Left ventricle myocardium superior (tissue), 1 donor: ENCODE data around the gene GTF2A1. TPM values are rescaled to one million over a fixed set of nuclear protein-coding genes. Genes with fewer than 3 reads are reported as not detected.
"Not testable (repeated sequence)": the region's sequence is repeated elsewhere in the genome, so short reads cannot be mapped to it uniquely, and the experiment has no call there.

Experiments
- ATAC-seq: fragments of 200-7000 bp; cut with Tn5 transposase; one replicate; pipeline ENCODE4 v1.9.1; 2020; ENCODE audit warnings: mild to moderate bottlenecking, moderate library complexity
- DNase-seq: peaks from one replicate; pipeline ENCODE4 v3.0.0-alpha.2; 2020
- intact Hi-C: fragments of 100-400 bp; cut with micrococcal nuclease; formaldehyde crosslinking; loops from one replicate; pipeline ENCODE4 v1.11.0; 2022
- total RNA-seq: library from RNA; stranded (reverse); fragmentation: NEBNext Ultra II Directional; extraction: Animal tissue kit (Norgen Biotek cat#: 25700); gene quantifications from one replicate; pipeline ENCODE4 v1.2.1, GENCODE V29; 2021
- donor health status: DM: no; HTN: yes; CAD: no; lungs with severe emphysema.

GTF2A1 gene
- total RNA-seq, 1 donor from 2014 or later = 18.9 TPM

DNA sequence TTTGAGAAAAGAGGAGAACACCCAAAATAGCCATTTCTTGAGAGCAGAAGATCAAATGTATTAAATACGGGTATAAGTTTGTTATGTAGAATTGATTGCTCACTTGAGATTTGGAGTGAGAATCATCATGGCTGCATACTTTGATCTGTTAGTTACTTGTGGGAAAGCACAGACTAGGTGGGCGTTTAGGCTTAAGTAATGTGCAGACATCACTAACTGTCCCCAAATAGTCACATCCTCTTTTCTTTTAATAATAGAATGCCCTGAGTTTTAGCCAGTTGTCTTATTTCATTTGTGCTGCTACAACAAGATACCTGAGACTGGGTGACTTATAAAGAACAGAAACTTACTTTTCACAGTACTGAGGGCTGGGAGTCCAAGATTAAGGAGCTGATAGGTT, 14.3 kb upstream of the GTF2A1 start:
- ATAC-seq (no peak), DNase-seq (no peak)
- intact Hi-C loops = no loop called here

DNA sequence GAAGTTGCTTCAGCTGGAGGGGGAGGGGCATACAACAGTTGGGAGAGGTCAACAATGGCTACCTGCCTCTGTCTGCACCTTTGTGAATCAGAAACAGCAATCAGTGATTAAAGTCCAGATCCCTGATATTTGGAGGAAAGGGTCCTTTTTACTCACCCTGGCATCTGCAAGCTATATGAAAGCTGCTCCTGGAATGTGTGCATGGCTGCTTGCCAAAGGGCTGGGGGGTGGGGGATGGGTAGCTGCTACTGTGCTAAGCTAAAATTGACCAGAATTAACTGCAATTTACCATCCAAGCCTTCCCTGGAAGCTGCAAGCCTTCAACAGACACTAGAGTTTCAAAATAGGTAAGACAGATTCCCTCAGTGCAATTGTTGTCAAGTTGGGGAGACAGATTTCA, 13.5 kb upstream of the GTF2A1 start:
- ATAC-seq (no peak), DNase-seq (no peak)
- intact Hi-C loops = no loop called here

DNA sequence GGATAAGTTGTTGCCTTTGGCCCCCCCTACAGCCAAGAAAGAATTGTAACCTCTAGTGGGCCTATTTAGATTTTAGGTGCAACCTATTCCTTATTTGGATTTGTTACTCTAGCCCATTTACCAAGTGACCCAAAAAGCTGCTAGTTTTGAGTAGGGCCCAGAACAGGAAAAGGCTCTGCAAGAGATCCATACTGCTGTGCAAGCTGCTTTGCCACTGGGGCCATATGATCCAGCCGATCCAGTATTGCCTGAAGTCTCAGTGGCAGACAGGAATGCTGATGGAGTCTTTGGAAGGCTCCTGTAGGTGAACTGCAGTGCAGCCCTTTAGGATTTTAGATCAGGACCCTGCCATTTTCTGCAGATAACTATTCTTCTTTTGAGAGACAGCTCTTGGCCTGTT, 12.9 kb upstream of the GTF2A1 start:
- intact Hi-C loops = no loop called here
- ATAC-seq (no peak), DNase-seq (no peak)

DNA sequence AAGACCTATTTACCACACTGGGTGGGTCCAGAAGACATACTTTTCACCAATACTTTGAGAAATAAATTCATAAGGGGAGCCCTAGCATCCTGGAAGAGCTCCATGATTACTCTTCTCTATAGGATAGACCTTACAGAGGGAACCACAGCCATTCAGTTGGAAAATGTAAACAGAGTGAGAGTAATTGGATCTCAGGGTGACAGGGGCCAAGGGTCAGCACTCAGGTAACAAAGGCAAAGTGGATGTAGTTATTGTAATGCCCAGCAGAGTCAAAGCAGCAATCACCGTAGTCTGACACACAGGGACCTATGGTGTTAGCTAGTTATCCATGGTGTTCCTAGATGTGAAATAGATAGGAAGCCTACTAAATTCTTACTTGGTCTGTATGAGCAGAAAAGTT, 10.8 kb upstream of the GTF2A1 start:
- intact Hi-C loops = no loop called here
- no peak for DNase-seq
- no peak for ATAC-seq

- ATAC-seq (no peak), DNase-seq (no peak)
- intact Hi-C loops = no loop called here
Observed at GRCh38 chr14:81224222-81224621, 3.5 kb upstream of the GTF2A1 start.

DNA sequence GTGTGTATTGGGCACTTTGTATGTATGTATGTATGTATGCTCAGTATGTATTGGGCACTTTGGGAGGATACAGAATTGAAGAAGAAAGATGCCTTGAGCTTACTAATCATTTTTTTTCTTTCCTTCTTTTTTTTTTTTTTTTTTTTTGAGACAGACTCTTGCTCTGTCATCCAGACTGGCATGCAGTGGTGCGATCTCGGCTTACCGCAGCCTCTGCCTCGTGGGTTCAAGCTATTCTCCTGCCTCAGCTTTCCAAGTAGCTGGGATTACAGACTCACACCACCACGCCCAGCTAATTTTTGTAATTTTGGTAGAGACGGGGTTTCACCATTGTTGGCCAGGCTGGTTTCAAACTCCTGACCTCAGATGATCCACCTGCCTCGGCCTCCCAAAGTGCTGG, 3.0 kb upstream of the GTF2A1 start:
- ATAC-seq, DNase-seq, intact Hi-C loops: not testable (repeated sequence)

DNA sequence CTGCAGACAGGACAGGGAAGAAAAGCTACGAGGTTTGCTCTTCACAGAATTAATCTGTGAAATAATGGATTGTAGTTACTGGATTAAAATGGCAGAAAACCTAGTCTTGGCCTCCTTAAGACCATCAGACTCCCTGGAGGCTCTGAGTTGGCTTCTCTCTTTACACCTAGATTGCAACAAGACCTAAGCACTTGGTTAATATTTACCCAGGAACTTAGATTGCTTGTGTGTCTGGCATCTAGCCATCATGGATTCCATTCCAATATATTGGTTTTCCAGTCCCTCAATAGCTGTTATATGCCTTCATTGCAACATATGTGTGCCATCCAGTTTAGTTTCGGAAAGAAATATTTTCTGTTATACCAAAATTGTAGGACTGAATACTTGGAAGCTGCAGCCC, 1.9 kb upstream of the GTF2A1 start:
- ATAC-seq = no peak
- intact Hi-C loops = no loop called here
- no peak for DNase-seq

DNA sequence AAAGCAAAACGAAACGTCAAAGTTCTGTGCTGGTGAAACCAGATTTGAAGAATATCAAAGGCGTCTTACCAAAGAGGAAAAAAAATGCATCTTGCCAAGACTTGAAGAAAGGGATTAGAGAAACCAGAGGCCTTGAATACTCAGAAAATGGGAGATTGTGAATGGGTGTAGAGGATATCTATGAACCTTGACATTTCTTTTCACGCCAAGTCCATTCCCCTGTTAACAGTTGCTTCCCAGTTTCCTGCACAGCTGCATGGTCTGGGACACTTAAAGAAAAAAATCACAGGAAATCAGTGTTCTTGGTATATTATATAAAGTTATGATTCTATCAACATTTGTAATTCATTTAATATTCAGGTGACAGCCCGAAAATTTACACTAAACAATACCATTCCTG, 1.4 kb upstream of the GTF2A1 start:
- no peak for DNase-seq
- intact Hi-C loops = no loop called here
- no peak for ATAC-seq

DNA sequence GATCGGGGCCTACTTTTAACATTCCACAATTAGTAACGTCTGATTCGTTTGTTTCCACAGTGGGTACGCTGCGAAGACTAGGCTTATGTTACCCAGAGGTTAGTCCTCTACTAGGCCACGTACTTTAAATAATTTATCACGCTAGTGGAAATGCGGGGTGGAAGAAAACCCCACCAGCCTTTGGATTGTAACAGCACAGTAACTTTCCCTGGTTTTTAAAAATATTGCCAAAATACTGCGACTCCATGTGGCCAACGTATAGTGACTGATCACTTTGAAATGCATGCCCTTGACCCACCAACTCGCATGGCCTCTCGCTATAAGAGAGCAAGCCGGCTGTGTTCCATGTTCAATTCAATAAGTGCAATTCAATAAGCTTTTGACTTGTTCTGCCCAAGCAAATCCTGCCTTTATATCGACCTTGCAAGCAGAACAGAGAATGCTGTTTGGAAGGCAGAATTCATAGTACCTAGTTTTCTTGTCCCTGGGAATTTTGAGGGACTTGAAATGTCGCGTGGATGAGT, 882 bp upstream of the GTF2A1 start:
- intact Hi-C loops = no loop called here
- DNase-seq (no peak), ATAC-seq (no peak)

- DNase-seq (no peak), ATAC-seq (no peak)
- intact Hi-C loops = no loop called here
Observed at GRCh38 chr14:81220580-81220829, 254 bp downstream of the GTF2A1 start.

- intact Hi-C loops = no loop called here
- DNase-seq (peak; percentile 74), ATAC-seq (peak; percentile 7)
Observed at GRCh38 chr14:81219759-81220579, 790 bp downstream of the GTF2A1 start.

DNA sequence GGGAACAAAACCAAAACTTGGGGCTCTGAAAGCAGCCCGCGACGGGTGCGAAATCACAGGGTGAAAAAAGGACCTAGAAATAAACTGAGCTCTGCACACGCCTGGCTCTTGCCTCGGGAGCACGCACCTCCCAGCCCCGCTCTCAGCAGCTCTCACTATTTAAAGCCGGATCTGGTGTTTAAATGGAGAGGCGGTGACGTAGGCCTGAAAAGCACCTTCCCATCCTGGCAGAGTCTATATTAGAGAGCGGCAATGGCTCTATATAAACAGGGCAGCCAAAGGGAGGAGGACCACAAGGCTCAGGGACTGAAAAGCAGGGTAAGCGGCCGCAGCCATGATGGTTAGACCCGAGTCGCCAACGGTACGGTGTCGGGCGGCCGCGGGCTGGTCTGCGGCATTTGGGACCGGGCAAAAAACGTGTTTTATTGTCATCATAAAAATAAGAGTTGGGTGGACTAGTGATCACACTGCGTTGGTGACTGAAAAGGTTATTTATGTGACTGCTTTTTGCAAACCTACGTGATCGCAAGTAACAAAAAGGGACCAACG, 1.5 kb downstream of the GTF2A1 start:
- DNase-seq (peak; percentile 91), ATAC-seq (peak; percentile 76)
- intact Hi-C loops = no loop called here

DNA sequence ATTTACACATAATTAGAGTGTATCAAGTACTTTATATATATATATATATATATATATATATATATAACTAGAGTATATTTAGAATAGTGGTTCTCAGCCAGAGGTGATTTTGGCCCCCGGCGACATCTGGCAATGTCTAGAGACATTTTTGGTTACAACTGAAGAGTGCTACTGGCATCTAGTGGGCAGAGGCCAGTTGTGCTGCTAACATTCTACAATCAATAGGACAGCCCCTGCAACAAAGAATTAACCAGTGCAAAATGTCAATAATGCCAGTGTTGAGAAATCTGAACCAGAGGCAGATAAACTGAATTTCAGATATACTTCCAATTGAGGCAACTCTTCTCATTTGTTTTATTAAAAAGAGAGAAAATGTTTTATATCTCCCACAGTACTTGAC, 8.9 kb downstream of the GTF2A1 start:
- peak; percentile 61 for DNase-seq
- intact Hi-C loops = loop anchor here (5.0 kb wide), 1 partner anchor 225 kb away; no protein-coding TSS in a partner anchor
- ATAC-seq = peak; percentile 88

DNA sequence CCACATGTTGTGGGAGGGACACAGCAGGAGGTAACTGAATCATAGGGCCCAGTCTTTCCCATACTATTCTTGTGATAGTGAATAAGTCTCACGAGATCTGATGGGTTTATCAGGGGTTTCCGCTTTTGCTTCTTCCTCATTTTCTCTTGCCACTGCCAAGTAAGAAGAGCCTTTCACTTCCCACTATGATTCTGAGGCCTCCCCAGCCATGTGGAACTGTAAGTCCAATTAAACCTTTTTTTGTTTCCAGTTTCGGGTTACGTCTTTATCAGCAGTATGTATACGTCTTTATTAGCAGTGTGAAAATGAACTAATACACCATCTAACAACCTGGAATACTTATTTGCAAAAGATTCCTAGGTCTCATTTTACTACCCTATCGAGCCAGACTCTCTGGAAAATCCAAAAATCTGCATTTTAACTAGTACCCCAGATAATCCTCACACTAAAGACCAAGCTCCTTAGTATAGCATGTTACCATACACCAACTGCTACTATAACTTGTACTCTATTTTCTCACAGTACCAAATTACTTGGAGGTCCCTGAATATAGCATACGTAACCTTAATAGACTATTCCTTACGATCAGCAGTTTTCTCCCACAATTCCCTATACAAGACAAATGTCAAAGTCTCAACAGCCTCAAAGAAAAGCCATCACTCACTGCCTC, 11.5 kb downstream of the GTF2A1 start:
- ATAC-seq (no peak), DNase-seq (no peak)
- intact Hi-C loops = no loop called here

- DNase-seq = peak; percentile 36
- intact Hi-C loops = no loop called here
- ATAC-seq = no peak
Observed at GRCh38 chr14:81208489-81208888, 12.3 kb downstream of the GTF2A1 start.

DNA sequence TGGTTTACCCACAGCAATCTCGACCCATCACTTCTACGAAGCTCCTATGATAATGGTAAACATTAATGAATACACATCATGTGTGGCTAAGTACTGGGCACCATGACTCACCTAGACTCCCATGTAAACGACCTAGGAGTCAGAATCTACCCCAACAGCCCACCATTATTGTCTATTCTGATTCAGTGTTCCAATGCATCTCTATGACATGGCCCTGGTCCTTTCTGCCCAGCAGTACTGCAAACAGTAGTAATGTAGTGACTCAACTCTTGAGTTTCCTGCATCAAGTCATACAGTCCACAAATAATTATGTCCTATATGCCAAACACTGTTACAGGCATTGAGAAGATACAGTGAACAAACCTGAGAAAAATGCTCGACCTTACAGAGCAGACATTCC, 14.6 kb downstream of the GTF2A1 start:
- no peak for DNase-seq
- peak; percentile 25 for ATAC-seq
- intact Hi-C loops = no loop called here

DNA sequence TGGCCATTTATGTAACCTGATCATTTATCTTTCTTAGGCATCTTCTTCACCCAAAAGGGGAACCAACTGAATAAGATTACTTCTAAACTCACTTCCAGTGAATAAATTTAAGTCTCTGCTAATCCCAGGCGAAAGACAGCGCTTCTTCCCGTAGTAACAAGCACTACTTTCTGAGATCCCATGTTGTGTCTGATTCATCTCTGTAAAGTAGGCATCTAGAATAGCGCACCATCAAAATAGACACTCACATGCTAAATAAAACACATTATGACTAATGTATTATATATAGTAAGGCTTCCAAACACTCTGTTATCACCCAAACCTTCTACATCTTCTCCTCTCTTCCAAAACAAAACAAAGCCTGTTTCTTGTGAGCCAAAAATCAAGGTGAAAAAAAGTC, 15.1 kb downstream of the GTF2A1 start:
- DNase-seq (no peak), ATAC-seq (peak; percentile 91)
- intact Hi-C loops = no loop called here

- intact Hi-C loops = no loop called here
- ATAC-seq (no peak), DNase-seq (no peak)
Observed at GRCh38 chr14:81200054-81200453, 20.7 kb downstream of the GTF2A1 start.

DNA sequence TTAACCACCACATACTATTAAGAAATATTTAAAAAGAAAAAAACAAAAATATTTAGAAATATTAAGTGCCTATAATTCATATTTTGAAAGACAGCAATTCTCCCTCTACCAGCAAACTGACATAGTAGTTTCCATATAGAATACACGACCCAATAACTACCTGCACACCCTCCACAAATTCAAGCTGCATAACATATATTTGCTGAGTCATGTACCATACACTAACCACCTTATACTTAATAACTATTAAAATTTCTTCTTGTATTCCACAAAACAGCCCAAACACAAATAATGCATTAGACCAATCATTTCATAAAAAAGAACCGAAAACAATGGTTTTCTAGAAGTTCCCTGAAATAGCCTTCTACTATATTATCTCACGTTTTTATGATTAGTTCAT, 21.7 kb downstream of the GTF2A1 start:
- intact Hi-C loops = no loop called here
- ATAC-seq = no peak
- no peak for DNase-seq

GRCh38 chr14:81198651-81199050, 22.1 kb downstream of the GTF2A1 start:
- DNase-seq = no peak
- ATAC-seq = no peak
- intact Hi-C loops = no loop called here
